GM10847 (cell line): ENCODE results near the gene BCAR1.
A peak's percentile ranks its signal among the peaks of the same experiment; 100 is the strongest.

Source experiments
- POLR2A ChIP-seq: IDR thresholded peaks from 2 replicates; pipeline ENCODE4 v1.6.1; 2011; ENCODE audit not compliant: insufficient read length; ENCODE audit errors: extremely low read depth

BCAR1 gene, protein sequence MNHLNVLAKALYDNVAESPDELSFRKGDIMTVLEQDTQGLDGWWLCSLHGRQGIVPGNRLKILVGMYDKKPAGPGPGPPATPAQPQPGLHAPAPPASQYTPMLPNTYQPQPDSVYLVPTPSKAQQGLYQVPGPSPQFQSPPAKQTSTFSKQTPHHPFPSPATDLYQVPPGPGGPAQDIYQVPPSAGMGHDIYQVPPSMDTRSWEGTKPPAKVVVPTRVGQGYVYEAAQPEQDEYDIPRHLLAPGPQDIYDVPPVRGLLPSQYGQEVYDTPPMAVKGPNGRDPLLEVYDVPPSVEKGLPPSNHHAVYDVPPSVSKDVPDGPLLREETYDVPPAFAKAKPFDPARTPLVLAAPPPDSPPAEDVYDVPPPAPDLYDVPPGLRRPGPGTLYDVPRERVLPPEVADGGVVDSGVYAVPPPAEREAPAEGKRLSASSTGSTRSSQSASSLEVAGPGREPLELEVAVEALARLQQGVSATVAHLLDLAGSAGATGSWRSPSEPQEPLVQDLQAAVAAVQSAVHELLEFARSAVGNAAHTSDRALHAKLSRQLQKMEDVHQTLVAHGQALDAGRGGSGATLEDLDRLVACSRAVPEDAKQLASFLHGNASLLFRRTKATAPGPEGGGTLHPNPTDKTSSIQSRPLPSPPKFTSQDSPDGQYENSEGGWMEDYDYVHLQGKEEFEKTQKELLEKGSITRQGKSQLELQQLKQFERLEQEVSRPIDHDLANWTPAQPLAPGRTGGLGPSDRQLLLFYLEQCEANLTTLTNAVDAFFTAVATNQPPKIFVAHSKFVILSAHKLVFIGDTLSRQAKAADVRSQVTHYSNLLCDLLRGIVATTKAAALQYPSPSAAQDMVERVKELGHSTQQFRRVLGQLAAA

DNA sequence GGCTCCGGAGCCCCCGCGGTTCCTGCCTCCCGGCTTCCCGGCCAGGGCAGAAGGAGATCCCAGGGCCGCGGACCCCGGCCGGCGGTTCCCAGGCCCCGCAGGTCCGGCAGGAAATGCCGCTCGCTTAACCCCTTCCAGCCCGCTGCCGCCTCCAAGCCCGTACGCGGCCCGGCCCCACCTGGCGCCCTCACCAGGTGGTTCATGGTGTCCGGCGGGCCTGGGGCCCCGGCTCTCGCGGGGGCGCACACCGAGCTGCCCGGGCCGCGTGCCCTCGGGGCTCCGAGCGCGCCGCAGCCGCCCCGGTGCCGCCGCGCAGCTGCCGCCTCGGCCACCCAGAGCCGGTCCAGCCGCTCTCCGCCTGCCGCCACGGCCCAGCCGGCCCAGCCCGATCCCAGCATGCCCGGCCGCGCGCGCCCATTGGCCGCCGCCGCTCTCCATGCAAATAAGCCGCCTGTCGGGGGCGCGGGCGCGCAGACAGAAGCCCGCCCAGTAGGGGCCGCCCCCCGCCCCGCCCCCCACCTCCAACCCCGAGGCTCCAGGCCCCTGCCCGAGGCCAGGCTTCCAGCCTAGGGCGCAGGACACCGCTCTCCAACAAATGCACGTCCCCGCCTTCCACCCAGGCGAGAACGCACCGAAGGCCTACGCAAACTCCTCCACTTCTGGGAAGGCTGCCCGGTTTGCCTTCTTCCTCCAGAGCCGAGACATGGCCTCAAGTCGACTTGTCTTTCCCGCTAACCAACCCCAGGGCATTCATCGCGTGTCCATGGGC is at the start of gene BCAR1:
BCAR1 (minus strand) TSS at position 345 of the 769 bp plus-strand sequence; CDS start at position 203, 142 bp downstream.
- TF ChIP-seq POLR2A: peak; percentile 45

DNA sequence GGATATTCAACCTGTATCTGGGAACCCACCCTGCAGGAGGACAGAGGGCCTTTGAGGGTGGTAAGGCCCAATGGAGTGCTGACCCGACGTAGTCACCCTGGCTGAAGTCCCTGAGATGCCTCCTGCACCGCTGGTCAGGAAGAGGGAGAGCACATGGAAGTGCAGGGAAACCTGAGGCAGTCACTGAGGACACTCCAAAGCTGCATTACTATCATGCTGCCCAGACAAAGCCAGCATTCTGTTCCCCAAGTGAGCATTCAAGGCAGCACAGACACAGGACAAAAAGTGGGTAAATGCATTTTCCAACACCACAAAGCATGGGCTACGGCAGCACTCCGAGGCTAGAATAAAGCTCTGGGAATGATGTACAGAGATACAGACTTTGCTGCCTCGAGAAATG is 46.8 kb upstream of the BCAR1 start:
- TF ChIP-seq POLR2A: no peak

DNA sequence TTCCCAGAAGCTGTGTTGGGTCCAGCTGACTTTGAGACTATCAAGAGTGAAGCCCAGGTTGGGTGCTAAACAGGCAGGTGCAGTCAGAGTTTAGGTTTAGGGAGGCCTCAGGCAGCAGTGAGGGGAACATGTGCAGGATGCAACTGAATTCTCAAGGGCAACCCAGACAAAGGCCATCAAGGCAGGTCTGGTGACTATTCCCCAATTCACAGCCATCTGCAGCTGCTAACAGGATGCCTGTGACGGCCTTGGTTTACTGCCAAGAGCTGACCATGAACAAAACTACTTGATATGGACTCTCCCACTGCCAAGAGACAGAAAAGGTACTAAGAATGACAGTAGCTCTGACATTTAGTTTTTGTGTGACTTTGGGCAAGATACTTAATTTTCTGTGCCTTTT is 45.2 kb upstream of the BCAR1 start:
- TF ChIP-seq POLR2A: no peak

DNA sequence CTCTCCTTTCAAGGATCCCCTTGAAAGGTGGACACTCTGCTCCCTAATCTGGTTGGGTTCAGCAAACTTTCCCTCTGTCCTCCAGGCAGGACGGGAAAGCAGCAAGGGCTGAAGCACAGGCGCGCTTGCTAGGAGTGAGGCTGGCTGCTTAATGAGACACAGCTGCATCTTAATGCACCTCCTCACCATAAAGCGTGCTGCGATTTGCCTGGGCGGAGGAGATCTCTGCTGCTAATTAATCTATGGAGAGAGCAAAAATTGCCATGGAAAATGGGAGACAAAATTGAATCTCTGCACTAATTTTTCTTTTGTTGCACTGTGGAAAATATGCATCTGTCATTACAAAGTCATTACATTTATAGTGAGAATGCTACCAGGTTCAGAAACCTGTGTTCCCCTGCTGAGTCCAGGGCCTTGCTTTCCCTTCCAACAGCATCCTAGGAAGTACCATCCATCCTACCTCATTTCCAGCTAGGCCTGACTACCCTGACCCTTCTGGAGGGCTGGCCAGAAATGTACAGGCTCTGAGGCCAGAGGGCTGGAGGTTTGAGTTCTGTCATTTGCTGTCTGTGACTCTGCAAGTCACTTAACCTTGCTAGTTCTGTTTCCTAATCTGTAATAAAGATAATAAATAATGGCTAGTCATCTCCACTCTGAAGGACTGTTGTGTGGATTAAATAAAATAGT is 43.5 kb upstream of the BCAR1 start:
- no peak for TF ChIP-seq POLR2A

DNA sequence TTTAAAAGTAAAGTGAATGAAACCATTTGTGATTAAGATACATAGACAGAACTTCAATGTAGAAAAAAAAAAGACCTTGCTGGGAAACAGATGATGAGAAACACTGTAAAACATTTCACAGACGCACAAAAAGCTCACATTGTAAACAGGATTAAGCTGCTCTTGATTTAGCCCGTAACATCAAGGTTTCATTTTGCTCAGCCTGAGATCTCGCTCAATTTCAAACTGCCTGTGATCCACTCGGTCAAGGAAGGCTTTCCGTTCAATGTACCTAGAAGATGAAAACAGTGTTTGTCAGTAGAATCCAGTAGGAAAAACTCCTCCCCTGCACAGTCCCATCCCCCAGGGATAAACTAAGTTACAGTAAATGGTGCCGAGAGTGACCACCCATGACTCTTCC is 42.3 kb upstream of the BCAR1 start:
- TF ChIP-seq POLR2A: no peak

DNA sequence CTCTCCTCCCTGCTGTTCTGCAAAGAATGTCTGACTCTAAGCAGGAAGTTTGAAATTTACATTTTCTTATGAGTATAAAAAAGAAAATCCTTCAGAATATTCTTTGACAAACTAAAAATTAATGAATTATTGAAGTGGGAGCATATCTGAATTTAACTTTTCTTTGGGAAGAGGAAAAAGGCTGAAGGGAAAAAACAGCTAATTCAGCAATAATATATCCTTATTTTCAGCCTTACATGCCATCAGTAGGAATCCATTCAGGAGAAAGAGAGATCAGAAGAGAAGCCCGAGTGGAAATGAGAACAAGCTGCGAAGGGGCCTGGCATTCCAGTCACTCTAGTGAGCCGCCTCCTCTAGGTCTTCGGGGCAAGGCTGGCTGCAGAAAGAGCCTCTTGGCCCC is 41.7 kb upstream of the BCAR1 start:
- TF ChIP-seq POLR2A: no peak

DNA sequence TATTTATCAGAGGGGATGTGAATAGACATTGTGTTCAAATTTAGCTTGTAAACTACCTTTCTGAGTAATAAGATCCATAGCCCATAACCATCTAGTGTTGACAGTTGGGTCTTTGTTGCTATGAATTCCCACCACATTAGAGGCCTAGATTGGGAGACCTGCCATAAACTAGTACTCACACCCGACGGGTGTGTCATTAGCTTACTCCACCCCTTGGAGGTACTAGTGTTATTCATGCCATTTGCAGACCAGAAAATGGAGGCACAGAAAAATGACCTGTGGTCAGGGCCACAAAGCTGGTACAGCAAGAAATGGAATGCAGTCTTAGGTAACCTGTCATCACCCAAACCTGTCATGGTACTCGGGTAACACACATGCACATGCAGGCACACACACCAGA is 41.3 kb upstream of the BCAR1 start:
- TF ChIP-seq POLR2A: no peak

DNA sequence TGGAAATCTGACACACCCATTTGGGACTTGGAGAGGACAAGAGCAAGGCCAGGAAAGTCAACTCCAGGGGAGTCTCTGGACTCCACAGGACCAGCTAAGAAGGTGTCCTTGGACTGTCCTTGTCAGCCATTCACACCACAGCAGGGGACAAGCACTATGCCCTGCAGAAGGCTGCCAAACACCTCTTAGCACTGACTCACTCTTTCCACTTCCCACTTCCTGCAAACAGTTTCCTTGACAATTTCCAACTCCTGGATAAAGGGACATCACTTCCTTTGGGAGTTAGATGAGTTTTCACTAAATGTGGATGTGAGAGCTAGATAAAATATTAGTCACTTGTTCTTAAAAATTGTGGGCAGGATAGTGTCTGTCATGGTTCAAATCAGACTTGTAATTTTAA is 37.8 kb upstream of the BCAR1 start:
- TF ChIP-seq POLR2A: no peak

DNA sequence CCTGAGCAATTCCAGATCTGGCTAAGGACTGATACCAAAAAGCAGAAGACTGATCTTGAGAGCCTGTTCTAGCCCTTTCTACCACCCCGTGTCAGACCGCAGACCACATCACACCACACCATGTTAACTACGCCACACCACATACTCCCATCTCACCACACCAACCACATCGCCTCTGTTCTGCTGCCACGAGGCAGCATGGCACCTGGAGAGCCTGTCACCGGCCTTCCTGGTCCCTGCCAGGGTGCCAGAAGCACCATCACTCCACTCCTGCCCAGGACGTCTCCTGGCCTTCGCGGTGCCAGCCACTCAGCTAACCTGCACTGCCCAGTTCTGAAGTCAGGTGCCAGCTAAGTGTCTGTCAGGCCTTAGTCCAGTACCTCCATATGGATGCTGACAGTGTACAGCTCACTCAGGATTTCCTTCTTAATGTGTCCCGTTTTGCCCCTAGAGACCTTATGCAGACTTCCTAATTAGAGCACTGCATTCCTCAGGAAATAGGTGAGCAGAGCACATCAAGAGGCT is 37.2 kb upstream of the BCAR1 start:
- TF ChIP-seq POLR2A: no peak

DNA sequence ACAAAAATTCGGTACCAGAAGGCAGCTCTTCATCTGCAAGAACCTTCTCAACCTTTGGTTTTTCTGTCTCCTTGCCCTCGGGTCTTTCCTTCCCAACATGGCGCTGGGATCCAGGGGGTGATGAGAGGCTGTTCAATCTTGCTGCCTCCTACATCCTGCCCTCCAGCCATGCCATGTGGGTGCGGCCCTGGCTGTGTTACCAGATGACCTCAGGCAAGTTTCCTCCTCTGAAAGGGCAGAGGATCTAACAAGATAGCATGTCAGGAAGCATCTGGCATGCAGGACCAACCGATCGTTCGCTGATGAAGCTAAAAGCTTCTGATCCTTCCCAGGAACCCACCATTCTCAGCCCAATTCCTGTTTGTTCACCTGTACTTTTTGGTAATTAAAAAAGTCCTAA is 36.8 kb upstream of the BCAR1 start:
- no peak for TF ChIP-seq POLR2A

DNA sequence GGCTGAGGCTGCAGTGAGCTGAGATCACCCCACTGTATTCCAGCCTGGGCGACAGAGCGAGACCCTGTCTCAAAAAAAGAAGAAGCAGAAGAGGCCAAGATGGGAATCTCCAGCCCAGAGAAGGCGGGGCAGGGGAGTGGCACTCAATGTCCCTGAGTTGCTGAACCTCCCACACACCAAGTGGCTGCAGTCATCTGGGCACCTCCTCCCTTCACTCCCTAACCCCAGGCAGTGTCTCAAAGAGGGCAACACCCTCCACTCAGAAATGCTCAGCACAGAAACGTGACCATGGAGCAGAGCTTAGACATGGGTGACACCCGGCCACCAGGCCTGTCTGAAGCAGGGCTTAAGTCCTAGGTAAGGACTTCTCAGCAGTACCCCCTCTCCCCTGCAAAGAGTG is 36.3 kb upstream of the BCAR1 start:
- no peak for TF ChIP-seq POLR2A

DNA sequence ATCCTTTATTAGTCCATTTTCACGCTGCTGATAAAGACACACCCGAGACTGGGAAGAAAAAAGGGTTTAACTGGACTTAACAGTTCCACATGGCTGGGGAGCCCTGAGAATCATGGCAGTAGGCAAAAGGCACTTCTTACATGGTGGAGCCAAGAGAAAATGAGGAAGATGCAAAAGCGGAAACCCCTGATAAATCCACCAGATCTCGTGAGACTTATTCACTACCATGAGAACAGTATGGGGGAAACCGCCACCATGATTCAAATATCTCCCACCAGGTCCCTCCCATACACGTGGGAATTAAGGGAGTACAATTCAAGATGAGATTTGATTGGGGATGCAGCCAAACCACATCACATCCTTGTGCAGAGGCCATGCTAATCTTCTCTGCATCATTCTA is 35.0 kb upstream of the BCAR1 start:
- TF ChIP-seq POLR2A: no peak

DNA sequence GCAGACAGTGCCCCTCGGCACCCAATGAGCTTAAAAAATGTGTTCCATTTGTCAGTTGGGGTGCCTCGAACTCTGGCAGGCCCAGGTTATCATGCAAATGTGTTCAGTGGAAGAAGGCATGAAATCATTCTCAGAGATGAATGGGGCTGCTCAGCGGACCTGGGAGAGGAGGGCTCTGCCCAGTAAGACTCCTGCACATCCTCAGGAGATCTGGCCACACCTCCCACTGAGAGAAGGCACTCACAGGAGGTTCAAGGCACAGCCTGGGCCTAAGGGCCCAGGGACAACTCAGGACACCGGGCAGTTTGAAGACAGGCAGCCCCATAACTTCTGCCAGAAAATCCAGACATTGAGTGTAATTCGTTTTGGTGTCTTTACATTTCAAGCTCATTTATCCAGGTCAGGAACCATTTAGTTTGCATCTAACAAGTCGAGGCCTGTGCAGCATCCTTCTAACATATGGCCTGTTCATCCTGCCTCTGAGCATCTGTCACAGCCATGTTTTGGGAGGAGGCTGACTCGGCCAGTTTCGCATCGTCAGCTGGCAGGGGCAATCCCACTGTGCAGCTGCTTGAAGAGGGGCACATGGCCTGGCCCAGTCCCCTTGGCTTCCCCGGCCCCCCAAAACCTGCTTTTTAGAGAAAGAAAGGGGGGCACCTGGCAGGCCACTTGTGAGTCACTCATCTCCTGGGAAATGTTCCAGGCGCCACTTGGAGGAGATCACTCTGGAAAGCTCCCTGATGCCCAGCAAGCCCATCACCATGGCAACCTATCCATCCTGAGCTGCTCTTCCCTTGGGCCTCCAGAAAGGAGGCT is 31.2 kb upstream of the BCAR1 start:
- TF ChIP-seq POLR2A: no peak

DNA sequence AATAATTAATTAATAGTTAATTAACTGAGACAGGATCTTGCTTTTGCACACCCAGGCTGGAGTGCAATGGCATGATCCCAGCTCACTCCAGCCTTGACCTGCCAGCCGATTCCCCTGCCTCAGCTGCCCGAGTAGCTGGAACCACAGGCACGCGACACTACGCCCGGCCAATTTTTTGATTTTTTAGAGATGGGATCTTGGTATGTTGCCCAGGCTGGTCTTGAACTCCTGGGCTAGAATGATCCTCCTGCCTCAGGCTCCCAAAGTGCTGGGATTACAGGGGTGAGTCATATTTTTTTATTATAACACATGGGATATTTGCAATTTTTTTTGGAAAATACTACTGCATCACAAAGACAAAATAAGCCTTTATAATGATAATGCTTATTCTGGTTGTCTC is 30.4 kb upstream of the BCAR1 start:
- no peak for TF ChIP-seq POLR2A
